ENCODE data around the gene NAGPA.

- TF ChIP-seq CTCF (IDR thresholded peaks at IDR 0.05) = no peak
- no peak for TF ChIP-seq YY1 (IDR thresholded peaks at IDR 0.05; ENCODE audit: low read depth)
- TF ChIP-seq USF2 (IDR thresholded peaks at IDR 0.05; ENCODE audit: borderline replicate concordance, low read depth, low read length) = no peak
- no peak for TF ChIP-seq POLR2AphosphoS5 (IDR thresholded peaks at IDR 0.05; ENCODE audit: low read depth, low read length)
- no peak for TF ChIP-seq GABPA (IDR thresholded peaks at IDR 0.05; ENCODE audit: low read depth)
- TF ChIP-seq FOXJ3 (CRISPR knock-in tag; IDR thresholded peaks at IDR 0.05) = no peak
- TF ChIP-seq RAD21 (IDR thresholded peaks at IDR 0.05; ENCODE audit: low read length) = no peak
- TF ChIP-seq USF1 (IDR thresholded peaks at IDR 0.05; ENCODE audit: borderline replicate concordance, low read depth) = no peak
- TF ChIP-seq CHD2 (IDR thresholded peaks at IDR 0.05; ENCODE audit: low read length, partially characterized antibody) = no peak
- no peak for TF ChIP-seq TAF1 (IDR thresholded peaks at IDR 0.05; ENCODE audit: borderline replicate concordance, low read depth, low read length)
Measured at GRCh38 chr16:5015887-5016286, 17.8 kb downstream of the NAGPA start.

Measured in SK-N-SH (cell line).